Measurements from ENCODE around the gene TRIOBP. TPM values are rescaled to one million over a fixed set of nuclear protein-coding genes. Genes with fewer than 3 reads are reported as not detected.
"Not testable (repeated sequence)": the region's sequence is repeated elsewhere in the genome, so short reads cannot be mapped to it uniquely, and the experiment has no call there.

TRIOBP gene
- total RNA-seq, 1 donor from 2014 or later, result 75.1 TPM

- H3K4me3 ChIP-seq (ENCODE audit: low read depth, low read length), result no peak overlapping the region
- no peak for DNase-seq (ENCODE audit: low read depth)
- no peak for TF ChIP-seq CTCF (conservative IDR thresholded peaks at IDR 0.05; ENCODE audit: low read depth, low read length)
Measured at GRCh38 chr22:37796079-37796478, 99.2 kb downstream of the TRIOBP start.

- H3K4me3 ChIP-seq (ENCODE audit: low read depth, low read length); DNase-seq (ENCODE audit: low read depth): not testable (repeated sequence)
Measured at GRCh38 chr22:37797259-37797658, 100.4 kb downstream of the TRIOBP start.

- TF ChIP-seq CTCF (conservative IDR thresholded peaks at IDR 0.05; ENCODE audit: low read depth, low read length), result peak; percentile 8
- peak overlapping the region; percentile 13 for H3K4me3 ChIP-seq (ENCODE audit: low read depth, low read length)
- no peak for DNase-seq (ENCODE audit: low read depth)
Measured at GRCh38 chr22:37797874-37798500, 101.1 kb downstream of the TRIOBP start.

GRCh38 chr22:37799979-37800378 is 103.1 kb downstream of the TRIOBP start:
- not testable (repeated sequence) for H3K4me3 ChIP-seq (ENCODE audit: low read depth, low read length); DNase-seq (ENCODE audit: low read depth)

- DNase-seq (ENCODE audit: low read depth), result no peak
- peak overlapping the region; percentile 80 for H3K4me3 ChIP-seq (ENCODE audit: low read depth, low read length)
- TF ChIP-seq CTCF (conservative IDR thresholded peaks at IDR 0.05; ENCODE audit: low read depth, low read length), result no peak
Measured at GRCh38 chr22:37801946-37802309, 105.1 kb downstream of the TRIOBP start.

GRCh38 chr22:37802310-37803194 is 105.7 kb downstream of the TRIOBP start:
- no peak for TF ChIP-seq CTCF (conservative IDR thresholded peaks at IDR 0.05; ENCODE audit: low read depth, low read length)
- peak overlapping the region; percentile 80 for H3K4me3 ChIP-seq (ENCODE audit: low read depth, low read length)
- no peak for DNase-seq (ENCODE audit: low read depth)

- peak overlapping the region; percentile 80 for H3K4me3 ChIP-seq (ENCODE audit: low read depth, low read length)
- DNase-seq (ENCODE audit: low read depth), result no peak
- TF ChIP-seq CTCF (conservative IDR thresholded peaks at IDR 0.05; ENCODE audit: low read depth, low read length), result no peak
Measured at GRCh38 chr22:37803195-37803638, 106.4 kb downstream of the TRIOBP start.

All from epithelial cell of proximal tubule (primary cell).